Hepatocyte (in vitro differentiated cells): ENCODE results near the gene USP12.

Source experiments
- EZH2 ChIP-seq: fragments of 200-600 bp; sonication (generic); IDR thresholded peaks from 2 replicates; pipeline ENCODE4 v1.6.1; 2016; ENCODE audit warnings: antibody characterized with exemption, mild to moderate bottlenecking, borderline replicate concordance
- TF ChIP-seq, protein P1 (sequence below): fragments of 200-600 bp; sonication (generic); IDR thresholded peaks from 2 replicates; pipeline ENCODE4 v1.5.1; 2016; ENCODE audit warnings: antibody characterized with exemption, mild to moderate bottlenecking; ENCODE audit not compliant: poor library complexity

DNA sequence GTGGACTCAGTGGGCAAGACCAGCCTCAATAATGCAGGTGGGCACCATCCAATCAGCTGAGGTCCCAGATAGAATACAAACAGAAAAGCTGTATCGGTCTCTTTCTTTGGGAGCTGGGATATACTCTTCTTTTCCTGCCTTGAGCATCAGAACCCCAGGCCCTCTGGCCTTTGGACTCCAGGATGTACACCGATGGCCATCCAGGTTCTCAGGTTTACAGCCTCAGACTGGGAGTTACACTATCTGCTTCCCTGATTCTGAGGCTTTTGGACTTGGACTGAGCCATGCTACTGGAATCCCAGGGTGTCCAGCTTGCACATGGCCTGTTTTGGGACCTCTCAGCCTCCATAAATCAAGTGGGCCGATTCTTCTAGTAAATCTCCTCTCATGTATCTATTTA, 27.6 kb upstream of the USP12 start:
- TF ChIP-seq, protein P1, sequence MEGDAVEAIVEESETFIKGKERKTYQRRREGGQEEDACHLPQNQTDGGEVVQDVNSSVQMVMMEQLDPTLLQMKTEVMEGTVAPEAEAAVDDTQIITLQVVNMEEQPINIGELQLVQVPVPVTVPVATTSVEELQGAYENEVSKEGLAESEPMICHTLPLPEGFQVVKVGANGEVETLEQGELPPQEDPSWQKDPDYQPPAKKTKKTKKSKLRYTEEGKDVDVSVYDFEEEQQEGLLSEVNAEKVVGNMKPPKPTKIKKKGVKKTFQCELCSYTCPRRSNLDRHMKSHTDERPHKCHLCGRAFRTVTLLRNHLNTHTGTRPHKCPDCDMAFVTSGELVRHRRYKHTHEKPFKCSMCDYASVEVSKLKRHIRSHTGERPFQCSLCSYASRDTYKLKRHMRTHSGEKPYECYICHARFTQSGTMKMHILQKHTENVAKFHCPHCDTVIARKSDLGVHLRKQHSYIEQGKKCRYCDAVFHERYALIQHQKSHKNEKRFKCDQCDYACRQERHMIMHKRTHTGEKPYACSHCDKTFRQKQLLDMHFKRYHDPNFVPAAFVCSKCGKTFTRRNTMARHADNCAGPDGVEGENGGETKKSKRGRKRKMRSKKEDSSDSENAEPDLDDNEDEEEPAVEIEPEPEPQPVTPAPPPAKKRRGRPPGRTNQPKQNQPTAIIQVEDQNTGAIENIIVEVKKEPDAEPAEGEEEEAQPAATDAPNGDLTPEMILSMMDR = no peak
- TF ChIP-seq EZH2 = no peak
